GM12865 (cell line): ENCODE results near the gene HPCAL1.

ENCODE experiments used
- DNase-seq: peaks from one replicate; pipeline ENCODE4 v3.0.0; 2010; ENCODE audit warnings: low read depth
- H3K4me3 ChIP-seq: 2 replicates; pipeline ENCODE4 v1.5.1; 2011; ENCODE audit warnings: mild to moderate bottlenecking, low read depth, low read length, control low read depth
- TF ChIP-seq, protein P1 (sequence below): IDR thresholded peaks from 2 replicates; pipeline ENCODE4 v1.5.1; 2011; ENCODE audit warnings: low read length, control low read depth, low read depth, inconsistent platforms; ENCODE audit not compliant: insufficient read depth; ENCODE audit errors: missing control alignments

HPCAL1 gene

DNA sequence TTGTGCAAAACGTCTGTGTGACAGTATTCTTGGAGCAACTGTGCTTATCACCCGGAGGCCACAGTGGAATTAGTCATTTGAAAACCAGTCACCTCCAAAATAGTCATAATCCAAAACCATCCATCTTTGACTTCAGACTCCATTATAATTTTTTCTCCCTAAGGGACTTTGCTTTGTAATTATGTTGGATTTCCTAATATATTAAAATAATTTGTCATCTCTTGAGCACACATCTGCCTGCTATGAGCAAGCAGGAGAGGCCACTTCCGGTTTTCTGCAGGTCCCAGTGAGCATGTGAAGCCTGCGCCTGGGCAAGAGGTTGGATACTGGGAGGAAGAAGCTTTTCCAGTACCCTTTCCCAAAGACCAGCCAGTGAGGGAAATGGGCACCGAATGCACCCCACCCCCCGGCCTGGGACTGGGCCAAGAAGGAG lies 87.7 kb downstream of the HPCAL1 start:
- no peak overlapping the region for H3K4me3 ChIP-seq
- DNase-seq, result no peak
- TF ChIP-seq, protein P1, sequence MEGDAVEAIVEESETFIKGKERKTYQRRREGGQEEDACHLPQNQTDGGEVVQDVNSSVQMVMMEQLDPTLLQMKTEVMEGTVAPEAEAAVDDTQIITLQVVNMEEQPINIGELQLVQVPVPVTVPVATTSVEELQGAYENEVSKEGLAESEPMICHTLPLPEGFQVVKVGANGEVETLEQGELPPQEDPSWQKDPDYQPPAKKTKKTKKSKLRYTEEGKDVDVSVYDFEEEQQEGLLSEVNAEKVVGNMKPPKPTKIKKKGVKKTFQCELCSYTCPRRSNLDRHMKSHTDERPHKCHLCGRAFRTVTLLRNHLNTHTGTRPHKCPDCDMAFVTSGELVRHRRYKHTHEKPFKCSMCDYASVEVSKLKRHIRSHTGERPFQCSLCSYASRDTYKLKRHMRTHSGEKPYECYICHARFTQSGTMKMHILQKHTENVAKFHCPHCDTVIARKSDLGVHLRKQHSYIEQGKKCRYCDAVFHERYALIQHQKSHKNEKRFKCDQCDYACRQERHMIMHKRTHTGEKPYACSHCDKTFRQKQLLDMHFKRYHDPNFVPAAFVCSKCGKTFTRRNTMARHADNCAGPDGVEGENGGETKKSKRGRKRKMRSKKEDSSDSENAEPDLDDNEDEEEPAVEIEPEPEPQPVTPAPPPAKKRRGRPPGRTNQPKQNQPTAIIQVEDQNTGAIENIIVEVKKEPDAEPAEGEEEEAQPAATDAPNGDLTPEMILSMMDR, result no peak

DNA sequence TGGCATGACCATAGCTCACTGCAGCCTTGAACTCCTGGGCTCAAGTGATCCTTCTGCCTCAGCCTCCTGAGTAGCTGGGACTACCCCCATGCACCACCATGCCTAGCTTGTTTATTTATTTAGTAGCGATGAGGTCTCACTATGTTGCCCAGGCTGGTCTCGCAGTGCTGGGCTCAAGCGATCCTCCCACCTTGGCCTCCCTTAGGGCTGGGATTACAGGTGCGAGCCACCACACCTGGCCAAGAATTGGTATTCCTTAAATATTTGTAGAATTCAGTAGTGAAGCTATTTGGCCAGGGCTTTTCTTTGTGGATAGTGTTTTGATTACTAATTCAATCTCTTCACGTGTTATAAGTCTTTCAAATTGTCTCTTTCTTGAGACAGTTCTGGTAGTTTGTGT lies 89.4 kb downstream of the HPCAL1 start:
- no peak overlapping the region for H3K4me3 ChIP-seq
- TF ChIP-seq, protein P1, result no peak
- no peak for DNase-seq

DNA sequence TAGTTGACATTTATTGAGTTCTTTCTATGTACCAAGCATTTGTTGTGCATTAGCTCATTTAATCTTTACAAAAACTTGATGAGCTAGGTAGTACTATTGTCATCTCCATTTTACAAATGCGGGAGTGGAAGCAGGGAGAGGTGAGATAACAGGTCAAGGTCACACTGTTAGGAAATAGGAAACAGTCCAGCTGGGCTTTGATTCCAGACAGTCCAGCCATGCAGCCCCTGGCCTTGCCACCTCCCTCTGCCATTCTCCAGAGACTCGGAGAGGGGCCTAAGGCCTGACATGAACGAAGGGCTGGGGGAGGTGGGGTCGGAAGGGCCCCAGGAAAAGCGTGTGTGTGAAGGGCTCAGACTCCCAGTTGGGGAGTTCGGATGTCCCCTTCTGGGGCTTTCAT lies 89.8 kb downstream of the HPCAL1 start:
- TF ChIP-seq, protein P1, result no peak
- DNase-seq, result no peak
- no peak overlapping the region for H3K4me3 ChIP-seq

GRCh38 chr2:10392951-10393639 lies 90.4 kb downstream of the HPCAL1 start:
- no peak overlapping the region for H3K4me3 ChIP-seq
- no peak for DNase-seq
- TF ChIP-seq, protein P1, result no peak

- H3K4me3 ChIP-seq, result no peak overlapping the region
- TF ChIP-seq, protein P1, result no peak
- DNase-seq, result no peak
These were observed 90.9 kb downstream of the HPCAL1 start for GRCh38 chr2:10393640-10393982.

DNA sequence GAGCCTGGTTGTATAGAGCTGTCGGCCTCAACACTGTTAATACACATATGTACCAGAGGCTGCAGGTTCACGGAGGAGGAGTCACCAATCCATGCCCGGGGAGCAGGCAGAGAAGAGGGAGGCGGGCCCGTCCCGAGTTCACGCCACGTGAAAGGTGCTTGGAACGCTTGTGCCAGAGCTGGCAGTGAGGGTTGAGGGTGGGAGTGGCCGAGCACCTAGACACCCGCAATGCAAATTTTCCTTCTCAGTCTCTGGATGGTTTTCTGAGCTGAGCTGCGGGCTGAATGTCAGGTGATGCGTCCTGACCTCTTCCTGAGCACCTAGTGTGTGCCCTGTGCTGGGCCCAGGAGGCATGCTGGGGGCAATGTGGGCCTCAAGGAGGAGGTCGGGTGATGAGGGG lies 93.2 kb downstream of the HPCAL1 start:
- TF ChIP-seq, protein P1, result no peak
- no peak overlapping the region for H3K4me3 ChIP-seq
- DNase-seq, result no peak

- no peak for DNase-seq
- H3K4me3 ChIP-seq, result no peak overlapping the region
- TF ChIP-seq, protein P1, result no peak
These were observed 93.8 kb downstream of the HPCAL1 start for GRCh38 chr2:10396464-10396863.
